ENCODE measurements around the gene NUDT14.

Gene NUDT14

DNA sequence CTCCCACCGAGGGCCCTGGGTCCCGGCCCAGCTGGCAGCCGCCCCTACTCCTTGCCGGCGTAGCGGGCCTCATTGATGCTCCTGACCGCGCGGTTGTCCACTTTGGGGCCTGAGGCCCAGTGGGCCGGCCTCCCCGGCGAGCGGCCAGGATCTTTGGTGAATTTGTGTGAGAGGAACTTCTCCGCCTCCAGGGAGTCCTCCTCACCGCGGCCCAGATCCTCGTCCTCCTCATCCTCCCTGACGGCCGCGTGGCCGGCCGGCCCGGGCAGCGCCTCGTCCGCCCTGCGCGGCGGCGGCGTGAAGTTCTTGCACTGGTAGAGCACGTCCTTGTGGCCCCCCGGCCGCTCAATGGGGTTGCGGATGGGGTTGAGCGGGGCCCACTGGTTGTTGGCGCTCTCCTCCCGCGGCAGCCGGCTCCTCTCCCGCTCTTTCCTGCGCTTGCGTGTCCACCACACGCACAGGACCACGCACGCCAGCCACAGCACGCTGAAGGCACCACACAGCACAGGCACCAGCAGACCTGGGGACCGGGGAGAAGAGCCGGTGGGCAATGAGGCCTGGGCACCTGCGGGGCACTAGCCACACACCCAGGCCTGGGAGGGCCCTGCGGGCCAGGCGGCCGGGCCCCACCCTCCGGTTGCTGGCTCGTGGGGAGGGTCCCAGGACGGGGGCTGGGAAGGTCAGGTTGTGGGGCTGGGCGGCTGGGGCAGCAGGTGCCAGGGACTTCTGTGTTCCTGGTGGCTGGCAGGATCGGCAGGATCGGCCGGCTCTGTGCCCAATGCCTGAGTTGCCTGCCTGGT lies 38.3 kb downstream of the NUDT14 start:
- Mint-ChIP-seq H3K27me3 (ENCODE audit: low read depth, poor library complexity) (no peaks in the 10 kb centered on the region), H3K4me1 (no peaks in the 10 kb centered on the region), H3K27ac (no peak overlapping the region), H3K4me3 (no peak overlapping the region), H3K36me3 (ENCODE audit: low read depth) (peaks cover 11% of the 10 kb centered on the region), H3K9me3 (peaks cover 21% of the 10 kb centered on the region)
- TF ChIP-seq CTCF (IDR thresholded peaks at IDR 0.05) = no peak
- DNase-seq = no peak

DNA sequence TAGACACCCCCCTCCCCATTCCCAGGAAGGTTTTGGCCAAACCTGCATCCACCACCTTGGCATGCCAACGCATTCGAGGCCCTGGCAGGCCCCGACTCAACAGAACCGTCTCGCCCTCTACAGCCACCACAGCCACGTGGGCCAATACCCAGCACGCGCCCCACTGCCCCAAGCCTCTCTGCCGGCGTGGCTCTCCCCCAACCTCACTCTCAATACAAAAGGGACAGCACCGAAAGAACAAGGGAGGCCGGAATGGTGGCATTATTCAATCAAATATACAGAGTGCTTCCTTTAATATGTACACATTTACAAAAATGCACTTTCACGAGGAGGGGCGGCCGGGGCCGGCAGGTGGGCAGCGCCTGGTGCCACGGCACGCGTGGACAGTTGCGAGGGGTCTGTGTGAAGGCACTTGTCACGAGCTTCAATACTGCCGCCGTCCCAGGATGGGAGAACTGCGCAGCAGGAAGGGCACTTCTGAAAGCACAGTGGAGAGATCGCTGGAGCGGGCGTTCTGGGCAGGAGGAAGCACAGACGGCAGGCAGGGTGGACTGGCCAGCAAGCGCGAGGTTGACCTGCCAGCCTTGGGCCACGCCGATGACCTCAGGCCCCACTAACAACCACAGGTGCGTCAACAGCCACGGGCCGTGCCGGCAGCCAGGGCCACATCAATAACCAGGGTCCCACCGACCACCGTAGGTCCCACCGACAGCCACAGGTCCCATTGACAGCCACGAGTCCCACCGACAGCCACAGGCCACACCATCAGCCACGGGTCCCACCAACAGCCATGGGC lies 39.4 kb downstream of the NUDT14 start:
- no peak for DNase-seq
- Mint-ChIP-seq H3K27me3 (ENCODE audit: low read depth, poor library complexity) (no peaks in the 10 kb centered on the region), H3K4me1 (peaks cover 7% of the 10 kb centered on the region), H3K9me3 (peaks cover 21% of the 10 kb centered on the region), H3K4me3 (no peak overlapping the region), H3K27ac (no peak overlapping the region), H3K36me3 (ENCODE audit: low read depth) (peaks cover 11% of the 10 kb centered on the region)
- TF ChIP-seq CTCF (IDR thresholded peaks at IDR 0.05) = no peak

GRCh38 chr14:105141026-105141425 lies 40.1 kb downstream of the NUDT14 start:
- Mint-ChIP-seq H3K4me3 (no peak overlapping the region), H3K27me3 (ENCODE audit: low read depth, poor library complexity) (no peaks in the 10 kb centered on the region), H3K4me1 (peaks cover 8% of the 10 kb centered on the region), H3K27ac (no peak overlapping the region), H3K9me3 (peaks cover 21% of the 10 kb centered on the region), H3K36me3 (ENCODE audit: low read depth) (peaks cover 11% of the 10 kb centered on the region)
- DNase-seq = no peak
- TF ChIP-seq CTCF (IDR thresholded peaks at IDR 0.05) = no peak

- no peak overlapping the region for H3K27ac Mint-ChIP-seq
- H3K36me3 Mint-ChIP-seq (ENCODE audit: low read depth) = peaks cover 11% of the 10 kb centered on the region
- no peaks in the 10 kb centered on the region for H3K27me3 Mint-ChIP-seq (ENCODE audit: low read depth, poor library complexity)
- peaks cover 8% of the 10 kb centered on the region for H3K4me1 Mint-ChIP-seq
- no peak for DNase-seq
- H3K9me3 Mint-ChIP-seq = peaks cover 21% of the 10 kb centered on the region
- TF ChIP-seq CTCF (IDR thresholded peaks at IDR 0.05) = no peak
- H3K4me3 Mint-ChIP-seq = no peak overlapping the region
These were observed 40.5 kb downstream of the NUDT14 start for GRCh38 chr14:105140581-105140980.

- no peak overlapping the region for H3K4me3 Mint-ChIP-seq
- peaks cover 21% of the 10 kb centered on the region for H3K9me3 Mint-ChIP-seq
- peaks cover 8% of the 10 kb centered on the region for H3K4me1 Mint-ChIP-seq
- no peak overlapping the region for H3K27ac Mint-ChIP-seq
- TF ChIP-seq CTCF (IDR thresholded peaks at IDR 0.05) = no peak
- H3K27me3 Mint-ChIP-seq (ENCODE audit: low read depth, poor library complexity) = peaks cover 2% of the 10 kb centered on the region
- peaks cover 11% of the 10 kb centered on the region for H3K36me3 Mint-ChIP-seq (ENCODE audit: low read depth)
- DNase-seq = no peak
These were observed 41.3 kb downstream of the NUDT14 start for GRCh38 chr14:105139831-105140239.
